ENCODE data around the gene TAS2R1.

The TAS2R1 gene

GRCh38 chr5:9630251-9630650, at the start of gene TAS2R1:
Gene TAS2R1 (minus strand): TSS chr5:9630351. CDS start chr5:9630032, 319 bp downstream.
- DNase-seq: no peak

GRCh38 chr5:9670371-9670770, 40.2 kb upstream of the TAS2R1 start:
- no peak for DNase-seq

- DNase-seq: no peak
Observed at GRCh38 chr5:9667906-9668305, 37.8 kb upstream of the TAS2R1 start.

- no peak for DNase-seq
Observed at GRCh38 chr5:9663891-9664290, 33.7 kb upstream of the TAS2R1 start.

- DNase-seq: no peak
Observed at GRCh38 chr5:9661316-9662015, 31.3 kb upstream of the TAS2R1 start.

- DNase-seq: no peak
Observed at GRCh38 chr5:9658706-9659105, 28.6 kb upstream of the TAS2R1 start.

GRCh38 chr5:9657819-9658218, 27.7 kb upstream of the TAS2R1 start:
- DNase-seq: no peak

GRCh38 chr5:9655641-9656040, 25.5 kb upstream of the TAS2R1 start:
- DNase-seq: no peak

- no peak for DNase-seq
Observed at GRCh38 chr5:9654886-9655285, 24.7 kb upstream of the TAS2R1 start.

GRCh38 chr5:9653811-9654210, 23.7 kb upstream of the TAS2R1 start:
- no peak for DNase-seq

- DNase-seq: no peak
Observed at GRCh38 chr5:9653061-9653460, 22.9 kb upstream of the TAS2R1 start.

- DNase-seq: no peak
Observed at GRCh38 chr5:9652295-9652694, 22.1 kb upstream of the TAS2R1 start.

GRCh38 chr5:9646843-9647242, 16.7 kb upstream of the TAS2R1 start:
- DNase-seq: no peak

- no peak for DNase-seq
Observed at GRCh38 chr5:9644630-9645029, 14.5 kb upstream of the TAS2R1 start.

GRCh38 chr5:9642621-9643020, 12.5 kb upstream of the TAS2R1 start:
- no peak for DNase-seq

GRCh38 chr5:9641806-9642355, 11.7 kb upstream of the TAS2R1 start:
- no peak for DNase-seq

GRCh38 chr5:9632495-9632894, 2.3 kb upstream of the TAS2R1 start:
- no peak for DNase-seq

- no peak for DNase-seq
Observed at GRCh38 chr5:9627541-9627940, 2.6 kb downstream of the TAS2R1 start.

GRCh38 chr5:9626955-9627354, 3.2 kb downstream of the TAS2R1 start:
- no peak for DNase-seq

GRCh38 chr5:9625731-9626130, 4.4 kb downstream of the TAS2R1 start:
- no peak for DNase-seq

GRCh38 chr5:9625286-9625685, 4.9 kb downstream of the TAS2R1 start:
- DNase-seq: no peak

GRCh38 chr5:9624196-9624947, 5.8 kb downstream of the TAS2R1 start:
- no peak for DNase-seq

- DNase-seq: no peak
Observed at GRCh38 chr5:9623661-9624060, 6.5 kb downstream of the TAS2R1 start.

GRCh38 chr5:9622971-9623421, 7.2 kb downstream of the TAS2R1 start:
- DNase-seq: no peak

All from C1 segment of cervical spinal cord (tissue), 14 donors.